Type B pancreatic cell (in vitro differentiated cells): ENCODE results near the gene ABAT. TPM values are rescaled to one million over a fixed set of nuclear protein-coding genes. Genes with fewer than 3 reads are reported as not detected.

Source experiments
- DNase-seq: peaks from one replicate; pipeline ENCODE4 v3.0.0; 2021; ENCODE audit warnings: mixed read lengths; ENCODE audit not compliant: unreplicated experiment; ENCODE audit errors: extremely low spot score
- H3K27ac Mint-ChIP-seq: 2 replicates; pipeline ENCODE4 v1.8.0; 2021; ENCODE audit warnings: mild to moderate bottlenecking, mixed read lengths
- H3K27me3 Mint-ChIP-seq: 2 replicates; pipeline ENCODE4 v1.8.0; 2021; ENCODE audit warnings: mixed read lengths
- H3K36me3 Mint-ChIP-seq: 2 replicates; pipeline ENCODE4 v1.8.0; 2021; ENCODE audit warnings: mixed read lengths
- H3K4me1 Mint-ChIP-seq: one replicate; pipeline ENCODE4 v1.8.0; 2021; ENCODE audit warnings: mixed read lengths; ENCODE audit not compliant: unreplicated experiment
- H3K4me3 Mint-ChIP-seq: 2 replicates; pipeline ENCODE4 v1.8.0; 2021; ENCODE audit warnings: mild to moderate bottlenecking, mixed read lengths
- H3K9me3 Mint-ChIP-seq: 2 replicates; pipeline ENCODE4 v1.8.0; 2021; ENCODE audit warnings: mixed read lengths
- CTCF ChIP-seq: fragments of 200-600 bp; sonication (generic); conservative IDR thresholded peaks from 2 replicates; pipeline ENCODE4 v1.5.0; 2021; ENCODE audit warnings: antibody characterized with exemption, mild to moderate bottlenecking
- total RNA-seq: library from RNA; stranded (reverse); gene quantifications from 2 replicates; pipeline ENCODE4 v1.2.1, GENCODE V29; 2021; ENCODE audit warnings: low replicate concordance

Gene ABAT
- total RNA-seq, 1 donor from 2014 or later = 32.1 TPM

GRCh38 chr16:8685617-8686016, 11.2 kb downstream of the ABAT start:
- Mint-ChIP-seq H3K27me3 (no peaks in the 10 kb centered on the region), H3K4me3 (no peak overlapping the region), H3K36me3 (peaks cover 10% of the 10 kb centered on the region), H3K4me1 (peaks cover 19% of the 10 kb centered on the region), H3K9me3 (peaks cover 11% of the 10 kb centered on the region), H3K27ac (no peak overlapping the region)
- no peak for DNase-seq
- no peak for TF ChIP-seq CTCF

GRCh38 chr16:8686031-8686621, 11.7 kb downstream of the ABAT start:
- peaks cover 12% of the 10 kb centered on the region for H3K36me3 Mint-ChIP-seq
- no peak for DNase-seq
- H3K27me3 Mint-ChIP-seq = no peaks in the 10 kb centered on the region
- no peak for TF ChIP-seq CTCF
- H3K9me3 Mint-ChIP-seq = peaks cover 13% of the 10 kb centered on the region
- peaks cover 19% of the 10 kb centered on the region for H3K4me1 Mint-ChIP-seq
- H3K4me3 Mint-ChIP-seq = no peak overlapping the region
- H3K27ac Mint-ChIP-seq = no peak overlapping the region

GRCh38 chr16:8686879-8687278, 12.5 kb downstream of the ABAT start:
- no peak for TF ChIP-seq CTCF
- Mint-ChIP-seq H3K4me1 (peaks cover 19% of the 10 kb centered on the region), H3K27me3 (no peaks in the 10 kb centered on the region), H3K27ac (no peak overlapping the region), H3K36me3 (peaks cover 12% of the 10 kb centered on the region), H3K4me3 (no peak overlapping the region), H3K9me3 (peaks cover 13% of the 10 kb centered on the region)
- DNase-seq = no peak

GRCh38 chr16:8689686-8690085, 15.3 kb downstream of the ABAT start:
- no peak for TF ChIP-seq CTCF
- no peaks in the 10 kb centered on the region for H3K27me3 Mint-ChIP-seq

GRCh38 chr16:8691728-8692127, 17.3 kb downstream of the ABAT start:
- H3K4me1 Mint-ChIP-seq = peaks cover 3% of the 10 kb centered on the region

More at GRCh38 chr16:8689686-8690085, 15.3 kb downstream of the ABAT start:
- Mint-ChIP-seq H3K36me3 (peaks cover 12% of the 10 kb centered on the region), H3K4me1 (peaks cover 14% of the 10 kb centered on the region), H3K4me3 (no peak overlapping the region), H3K9me3 (peaks cover 13% of the 10 kb centered on the region), H3K27ac (no peak overlapping the region)
- DNase-seq = no peak

More at GRCh38 chr16:8691728-8692127, 17.3 kb downstream of the ABAT start:
- Mint-ChIP-seq H3K36me3 (peaks cover 13% of the 10 kb centered on the region), H3K27ac (no peak overlapping the region), H3K27me3 (no peaks in the 10 kb centered on the region), H3K4me3 (no peak overlapping the region), H3K9me3 (peaks cover 13% of the 10 kb centered on the region)
- no peak for DNase-seq
- no peak for TF ChIP-seq CTCF
